Measurements from ENCODE around the gene PHEX.

DNA sequence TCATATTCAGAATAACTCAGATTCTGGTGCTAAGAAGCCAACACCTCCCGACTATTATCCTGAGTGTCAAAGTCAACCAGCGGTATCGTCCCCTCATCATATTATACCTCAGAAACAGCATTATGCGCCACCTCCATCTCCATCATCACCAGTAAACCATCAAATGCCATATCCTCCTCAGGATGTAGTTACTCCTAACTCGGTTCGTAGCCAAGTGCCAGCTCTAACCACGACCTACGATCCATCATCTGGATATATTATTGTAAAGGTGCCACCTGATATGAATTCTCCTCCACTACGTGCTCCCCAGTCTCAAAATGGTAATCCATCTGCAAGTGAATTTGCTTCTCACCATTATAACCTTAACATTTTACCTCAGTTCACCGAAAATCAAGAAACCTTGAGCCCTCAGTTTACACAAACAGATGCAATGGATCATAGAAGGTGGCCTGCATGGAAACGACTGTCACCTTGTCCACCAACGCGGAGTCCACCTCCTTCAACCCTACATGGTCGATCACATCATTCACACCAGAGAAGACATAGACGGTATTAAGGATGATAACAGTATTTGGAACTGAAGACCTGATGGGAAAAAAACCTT, 241.7 kb downstream of the PHEX start:
- TF ChIP-seq POLR2AphosphoS5 (IDR thresholded peaks at IDR 0.05; ENCODE audit: borderline replicate concordance, low read depth, low read length): no peak
- TF ChIP-seq EZH2 (IDR thresholded peaks at IDR 0.05): no peak
